Hematopoietic multipotent progenitor cell treated with erythropoietin and hydrocortisone succinate and interleukin-3 and kit ligand, for 8 days (in vitro differentiated cells): ENCODE data around the gene NSMCE1.

Experiments used
- DNase-seq: peaks from one replicate; pipeline ENCODE4 v3.0.0-alpha.2; 2015

NSMCE1 gene

DNA sequence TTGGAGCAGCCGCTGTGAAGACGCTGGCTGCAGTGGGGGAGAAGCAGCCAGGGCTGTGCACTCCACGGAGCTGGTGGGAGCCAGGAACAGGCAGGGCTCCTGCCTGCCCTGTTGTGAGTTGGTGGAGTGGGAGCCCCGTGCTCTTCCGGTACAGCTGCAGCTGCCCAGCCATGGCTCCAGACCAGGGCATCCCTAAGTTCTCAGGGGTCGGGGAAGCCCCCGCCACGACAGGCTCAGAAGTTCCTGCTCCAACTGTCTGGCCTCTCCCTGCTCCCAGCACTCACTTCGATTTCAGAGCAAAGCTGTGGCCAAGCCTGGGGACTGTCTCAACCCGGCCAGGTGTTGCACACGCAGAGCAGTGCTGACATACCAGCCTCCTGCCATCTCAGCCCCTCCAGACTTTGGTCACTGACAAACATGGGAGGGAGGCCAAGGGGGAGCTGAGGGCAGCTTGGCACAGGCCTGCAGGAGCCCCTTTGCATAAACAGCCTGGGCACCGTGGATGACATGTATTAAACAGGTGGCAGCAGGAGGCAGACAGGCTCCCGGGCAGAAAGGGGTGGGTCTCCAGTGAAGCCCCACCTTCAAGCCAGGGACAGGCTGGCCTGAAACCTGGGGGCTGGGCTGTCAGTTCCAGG is 79.1 kb downstream of the NSMCE1 start:
- no peak for DNase-seq

DNA sequence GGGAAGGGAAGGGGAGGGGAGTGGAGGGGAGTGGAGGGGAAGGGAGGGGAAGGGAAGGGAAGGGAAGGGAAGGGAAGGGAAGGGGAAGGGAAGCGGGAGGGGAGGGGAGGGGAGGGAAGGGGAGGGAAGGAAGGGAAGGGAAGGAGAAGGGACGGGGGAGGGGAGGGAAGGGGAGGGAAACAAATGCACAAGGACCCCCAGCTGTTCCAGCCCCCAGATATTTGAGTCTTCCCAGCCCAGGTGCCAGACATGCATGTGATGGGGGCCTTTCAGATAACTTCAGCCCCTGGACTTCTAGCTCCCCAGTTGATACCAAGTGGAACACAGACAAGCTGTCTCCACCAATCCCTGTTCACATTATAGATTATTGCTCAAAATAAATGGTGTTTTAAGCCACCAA is 79.9 kb downstream of the NSMCE1 start:
- DNase-seq = no peak

DNA sequence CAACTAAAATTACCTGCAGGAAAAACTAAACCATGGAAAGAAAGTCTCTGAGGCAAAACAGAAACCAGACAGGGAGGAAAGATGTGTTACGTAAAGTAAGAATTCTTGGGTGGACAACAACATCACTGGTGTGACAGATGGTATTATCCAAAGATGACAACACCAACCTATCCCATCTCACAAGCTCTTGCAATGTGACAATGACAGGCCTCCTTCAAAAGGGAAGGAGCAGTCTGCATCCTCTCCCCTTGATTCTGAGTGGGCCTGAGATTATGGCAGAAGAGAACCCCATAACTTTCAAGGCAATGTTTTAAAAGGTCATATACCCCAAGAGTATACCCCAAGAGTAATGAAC is 82.8 kb downstream of the NSMCE1 start:
- no peak for DNase-seq

DNA sequence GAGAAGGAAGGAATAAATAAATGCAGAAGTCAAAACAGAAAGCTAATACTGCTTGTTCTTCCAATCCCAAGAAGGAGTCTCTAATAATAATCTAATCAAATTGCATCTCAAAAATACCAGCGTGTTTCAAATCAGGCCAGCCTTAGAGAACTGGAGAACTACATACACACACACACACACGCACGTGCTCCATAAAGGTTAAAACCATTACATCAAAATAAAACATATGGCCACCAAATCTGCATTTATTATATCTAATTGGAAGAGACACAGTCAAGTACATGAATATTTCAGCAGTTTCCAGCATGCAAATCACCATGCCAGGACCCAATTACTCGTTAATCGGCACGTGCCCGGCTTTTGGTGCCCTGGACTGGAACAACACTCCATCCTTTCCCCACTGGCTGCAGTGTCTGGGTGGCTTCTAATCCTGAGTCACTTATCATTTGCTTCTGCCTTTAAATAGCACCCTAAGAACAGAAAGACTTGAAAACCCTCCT is 85.6 kb downstream of the NSMCE1 start:
- no peak for DNase-seq

DNA sequence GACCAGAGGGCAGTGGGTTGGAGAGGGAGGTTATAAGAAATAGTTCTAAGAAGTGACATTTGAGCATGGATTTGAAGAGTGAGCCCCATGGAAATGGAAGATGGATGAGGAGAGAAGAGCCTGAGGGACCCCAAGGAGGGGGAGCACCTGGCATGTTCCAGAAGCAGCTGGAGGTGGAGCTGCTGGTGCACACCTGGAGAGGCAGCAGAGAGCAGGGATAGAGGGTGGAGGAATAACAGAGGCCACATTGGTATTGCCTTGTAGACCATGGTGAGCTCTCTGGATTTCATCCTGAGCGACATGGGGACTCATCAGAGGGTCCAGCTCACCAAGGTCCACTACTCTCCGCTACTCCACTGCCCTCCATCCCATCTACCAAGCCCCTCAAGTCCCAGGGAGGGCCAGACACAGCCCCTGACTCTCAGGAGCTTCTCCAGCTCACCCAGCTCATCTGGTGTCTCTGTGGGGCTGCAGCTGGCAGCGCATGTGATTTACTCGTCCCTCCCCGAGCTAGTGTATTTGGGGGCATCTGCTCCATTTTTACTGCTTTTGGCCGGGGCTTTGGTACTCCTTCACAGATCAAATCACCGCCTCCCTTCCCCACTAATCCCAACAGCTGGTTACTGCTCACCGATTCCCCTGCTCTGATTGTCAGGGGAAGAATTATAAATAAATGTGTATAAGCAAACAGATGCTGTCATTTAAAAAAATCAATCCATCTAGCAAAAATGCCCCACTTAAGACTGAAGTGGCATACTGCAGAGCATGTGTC is 87.4 kb downstream of the NSMCE1 start:
- DNase-seq = no peak

DNA sequence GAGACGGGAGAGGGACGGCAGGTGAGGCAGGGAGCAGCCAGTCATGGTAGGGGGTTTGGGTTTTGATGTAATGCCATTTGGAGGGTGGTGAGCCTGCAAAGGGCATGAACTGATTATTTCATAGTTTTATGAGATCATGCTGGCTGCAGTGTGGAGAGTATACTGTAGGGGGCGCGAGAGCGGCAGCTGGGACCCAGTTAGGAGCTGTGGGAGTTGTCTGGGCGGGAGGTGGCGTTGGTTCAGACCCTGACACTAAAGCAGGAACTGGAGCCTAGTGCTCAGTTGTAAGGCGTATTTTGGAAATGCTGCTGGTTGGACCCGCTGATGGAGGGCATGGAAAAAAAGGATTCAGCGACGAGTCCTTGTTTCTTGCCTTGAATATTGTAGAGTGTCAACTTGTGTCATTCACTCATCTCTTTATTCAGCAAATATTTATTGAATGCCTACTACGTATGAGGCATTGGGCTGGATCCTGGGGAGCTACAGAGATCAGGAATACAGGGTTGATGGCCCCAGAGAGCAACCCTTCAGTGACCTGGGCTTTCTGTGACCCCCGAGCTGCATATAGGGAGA is 89.0 kb downstream of the NSMCE1 start:
- DNase-seq = peak; percentile 83

DNA sequence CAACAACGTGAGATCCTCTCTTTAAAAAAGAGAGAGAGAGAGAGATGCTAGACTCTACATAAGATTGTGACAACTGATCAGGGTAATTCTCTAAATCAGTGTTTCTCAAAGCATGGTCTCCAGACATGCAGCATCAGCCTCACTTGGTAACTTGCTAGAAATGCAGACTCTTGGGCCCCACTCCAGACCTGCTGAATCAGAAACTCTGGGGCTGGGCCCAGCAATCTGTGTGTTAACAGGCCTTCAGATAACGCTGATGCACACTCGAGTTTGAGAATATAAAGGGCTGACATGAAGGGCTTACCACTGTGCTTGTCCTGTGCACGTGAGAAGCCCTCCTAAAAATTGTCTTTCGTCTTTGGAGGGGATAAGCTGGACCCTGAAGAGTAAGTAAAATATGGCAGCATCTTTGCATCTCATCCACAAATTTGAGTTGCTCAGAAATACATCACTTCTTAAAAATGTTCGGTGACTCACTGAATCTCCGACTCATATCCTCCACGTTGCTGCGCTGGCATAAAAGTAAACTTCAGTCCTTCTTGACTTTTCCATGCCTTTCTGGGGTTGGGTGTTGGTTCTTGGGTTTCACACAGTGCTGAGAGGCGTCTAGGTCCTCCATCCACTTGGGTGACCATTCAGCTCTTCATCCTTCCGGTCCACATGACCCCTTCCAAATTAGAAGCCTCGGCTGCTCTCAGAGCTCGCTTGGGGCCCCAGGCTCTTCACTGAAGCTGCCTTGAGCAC is 91.4 kb downstream of the NSMCE1 start:
- DNase-seq = no peak

DNA sequence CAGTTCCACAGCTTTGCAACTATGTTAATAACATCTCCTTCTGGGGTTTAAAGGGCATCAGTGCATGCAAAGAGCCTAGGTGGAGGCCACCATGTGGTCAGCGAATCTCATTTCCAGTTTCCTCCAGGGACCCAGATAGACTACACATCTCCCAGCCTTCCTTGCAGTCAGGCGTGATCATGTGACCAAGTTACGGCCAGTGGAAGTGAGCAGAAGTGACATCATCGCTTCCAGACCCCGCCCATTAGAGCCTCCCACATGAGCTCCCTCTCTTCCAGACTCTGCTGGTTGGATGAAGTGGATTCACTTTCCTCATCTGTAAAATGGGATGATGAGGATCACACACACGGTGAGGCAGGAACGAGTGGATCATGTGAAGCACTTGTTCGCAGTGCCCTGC is 92.7 kb downstream of the NSMCE1 start:
- DNase-seq = no peak
